IMR-90 (cell line): ENCODE data around the gene ZDHHC14. TPM values are rescaled to one million over a fixed set of nuclear protein-coding genes. Genes with fewer than 3 reads are reported as not detected.

Experiments used
- ATAC-seq: fragments of 200-7000 bp; cut with Tn5 transposase; 2 replicates; pipeline ENCODE4 v1.9.1; 2020; ENCODE audit warnings: low read depth, mild to moderate bottlenecking, moderate library complexity
- BruUV-seq: library from RNA; stranded (reverse); fragments of 400-500 nt; replicated peaks from 2 replicates; lab custom pipeline; 2021; lab: Mats Ljungman, UMichigan
- CTCF ChIA-PET: fragments of 300-600 bp; formaldehyde crosslinking; extraction: SDS; loops from one replicate; lab custom pipeline; 2021; ENCODE audit warnings: antibody characterized with exemption; lab: Yijun Ruan, JAX
- POLR2A ChIA-PET: fragments of 300-600 bp; sonication (Branson Sonifier 250); formaldehyde crosslinking; loops from one replicate; lab custom pipeline; 2022; ENCODE audit warnings: antibody characterized with exemption; ENCODE audit not compliant: unreplicated experiment; lab: Charles Lee
- DNase-seq: peaks from one replicate; pipeline ENCODE4 v3.0.0; 2013
- H2AFZ ChIP-seq: replicated peaks from 2 replicates; pipeline ENCODE3; 2013; ENCODE audit warnings: low read length, mild to moderate bottlenecking; ENCODE audit not compliant: poor library complexity
- H2AK5ac ChIP-seq: 2 replicates; pipeline ENCODE4 v1.6.1; 2013; ENCODE audit warnings: low read depth, low read length, inconsistent platforms
- H2AK9ac ChIP-seq: replicated peaks from 2 replicates; pipeline ENCODE3; 2013; ENCODE audit warnings: mild to moderate bottlenecking, low read depth, low read length, moderate library complexity; ENCODE audit not compliant: poor library complexity
- H2BK120ac ChIP-seq: 2 replicates; pipeline ENCODE4 v1.6.1; 2013; ENCODE audit warnings: low read depth, low read length, inconsistent platforms
- H2BK15ac ChIP-seq: 3 replicates; pipeline ENCODE4 v1.6.1; 2013; ENCODE audit warnings: low read depth, low read length, inconsistent platforms
- H2BK20ac ChIP-seq: 2 replicates; pipeline ENCODE4 v1.6.1; 2013; ENCODE audit warnings: low read depth, mild to moderate bottlenecking, inconsistent platforms, low read length, moderate library complexity
- H2BK5ac ChIP-seq: 2 replicates; pipeline ENCODE4 v1.6.1; 2013; ENCODE audit warnings: mild to moderate bottlenecking, low read depth, low read length, inconsistent platforms; ENCODE audit not compliant: poor library complexity, severe bottlenecking
- H3K14ac ChIP-seq: replicated peaks from 2 replicates; pipeline ENCODE4 v1.6.1; 2013; ENCODE audit warnings: low read depth, low read length, inconsistent platforms
- H3K18ac ChIP-seq: 2 replicates; pipeline ENCODE4 v1.6.1; 2013; ENCODE audit warnings: low read depth, low read length, control low read depth
- H3K23ac ChIP-seq: 2 replicates; pipeline ENCODE4 v1.6.1; 2013; ENCODE audit warnings: low read depth, low read length, inconsistent platforms
- H3K27ac ChIP-seq: 2 replicates; pipeline ENCODE4 v1.5.1; 2013; ENCODE audit warnings: mild to moderate bottlenecking, control low read depth, low read length; ENCODE audit not compliant: insufficient read depth
- H3K27me3 ChIP-seq: 2 replicates; pipeline ENCODE4 v1.6.1; 2013; ENCODE audit warnings: low read length; ENCODE audit not compliant: control insufficient read depth, insufficient read depth
- H3K36me3 ChIP-seq: 2 replicates; pipeline ENCODE4 v1.6.1; 2013; ENCODE audit warnings: low read length, mixed read lengths; ENCODE audit not compliant: control insufficient read depth, insufficient read depth
- H3K4ac ChIP-seq: 2 replicates; pipeline ENCODE4 v1.6.1; 2013; ENCODE audit warnings: low read depth, low read length, inconsistent platforms
- H3K4me1 ChIP-seq: 2 replicates; pipeline ENCODE4 v1.6.1; 2013; ENCODE audit warnings: low read length, mixed read lengths; ENCODE audit not compliant: control insufficient read depth, insufficient read depth
- H3K4me2 ChIP-seq: 2 replicates; pipeline ENCODE4 v1.6.1; 2013; ENCODE audit warnings: low read depth, mild to moderate bottlenecking, control low read depth, low read length, moderate library complexity
- H3K4me3 ChIP-seq: 2 replicates; pipeline ENCODE4 v1.5.1; 2013; ENCODE audit warnings: low read depth, mild to moderate bottlenecking, control low read depth, low read length, moderate library complexity; ENCODE audit not compliant: insufficient read depth
- H3K56ac ChIP-seq: 2 replicates; pipeline ENCODE4 v1.6.1; 2013; ENCODE audit warnings: low read length, inconsistent platforms; ENCODE audit not compliant: insufficient read depth; ENCODE audit errors: extremely low read depth
- H3K79me1 ChIP-seq, 2 experiments: 2 replicates each; pipeline ENCODE4 v1.6.1; 2013; ENCODE audit warnings: low read length in 2 of 2, inconsistent platforms in 1 of 2, low read depth in 1 of 2
- H3K9ac ChIP-seq: 2 replicates; pipeline ENCODE4 v1.6.1; 2013; ENCODE audit warnings: low read depth, low read length, control low read depth
- H3K9me1 ChIP-seq: 2 replicates; pipeline ENCODE4 v1.6.1; 2013; ENCODE audit warnings: low read length, inconsistent platforms; ENCODE audit not compliant: insufficient read depth
- H3K9me3 ChIP-seq: 2 replicates; pipeline ENCODE4 v1.6.1; 2013; ENCODE audit warnings: low read length; ENCODE audit not compliant: control insufficient read depth, insufficient read depth
- H4K20me1 ChIP-seq: 2 replicates; pipeline ENCODE4 v1.6.1; 2013; ENCODE audit warnings: low read length, inconsistent platforms; ENCODE audit not compliant: insufficient read depth
- H4K5ac ChIP-seq: 2 replicates; pipeline ENCODE4 v1.6.1; 2013; ENCODE audit warnings: mild to moderate bottlenecking, low read depth, low read length, control low read depth
- H4K8ac ChIP-seq, 2 experiments: 2 replicates each; pipeline ENCODE4 v1.6.1; 2013; ENCODE audit warnings: low read depth in 2 of 2, low read length in 2 of 2, control low read depth in 1 of 2, inconsistent platforms in 1 of 2
- H4K91ac ChIP-seq: 2 replicates; pipeline ENCODE4 v1.6.1; 2013; ENCODE audit warnings: low read depth, low read length, inconsistent platforms; ENCODE audit not compliant: insufficient read depth
- BHLHE40 ChIP-seq: fragments of 150-350 bp; IDR thresholded peaks from 2 replicates; pipeline ENCODE4 v1.6.1; 2016; ENCODE audit warnings: mild to moderate bottlenecking, low read depth, low read length
- CHD1 ChIP-seq: IDR thresholded peaks from 2 replicates; pipeline ENCODE4 v1.6.1; 2012; ENCODE audit warnings: low read depth, low read length, improper control_type of control experiment
- CTCF ChIP-seq: conservative IDR thresholded peaks from 2 replicates; pipeline ENCODE4 v1.5.1; 2012; ENCODE audit warnings: mild to moderate bottlenecking, low read depth, low read length, improper control_type of control experiment
- FOS ChIP-seq: fragments of 150-350 bp; IDR thresholded peaks from 2 replicates; pipeline ENCODE4 v1.6.1; 2016; ENCODE audit warnings: low read depth, low read length
- MAFK ChIP-seq: IDR thresholded peaks from 2 replicates; pipeline ENCODE4 v1.6.1; 2012; ENCODE audit warnings: low read depth, low read length, improper control_type of control experiment
- MAZ ChIP-seq: IDR thresholded peaks from 2 replicates; pipeline ENCODE4 v1.6.1; 2012; ENCODE audit warnings: low read depth, mild to moderate bottlenecking, low read length, improper control_type of control experiment, moderate library complexity, borderline replicate concordance
- MXI1 ChIP-seq: IDR thresholded peaks from 2 replicates; pipeline ENCODE4 v1.6.1; 2012; ENCODE audit warnings: low read depth, mild to moderate bottlenecking, low read length, moderate library complexity, borderline replicate concordance
- NFE2L2 ChIP-seq: fragments of 150-350 bp; IDR thresholded peaks from 2 replicates; pipeline ENCODE4 v1.6.1; 2016; ENCODE audit warnings: low read depth, mild to moderate bottlenecking, low read length
- POLR2A ChIP-seq: IDR thresholded peaks from 2 replicates; pipeline ENCODE4 v1.6.1; 2012; ENCODE audit warnings: mild to moderate bottlenecking, low read depth, low read length
- RAD21 ChIP-seq: IDR thresholded peaks from 2 replicates; pipeline ENCODE4 v1.6.1; 2012; ENCODE audit warnings: low read length, improper control_type of control experiment
- RCOR1 ChIP-seq: IDR thresholded peaks from 2 replicates; pipeline ENCODE4 v1.6.1; 2012; ENCODE audit warnings: mild to moderate bottlenecking, low read length, improper control_type of control experiment; ENCODE audit not compliant: insufficient replicate concordance
- RFX5 ChIP-seq: IDR thresholded peaks from 2 replicates; pipeline ENCODE4 v1.8.0; 2012; ENCODE audit warnings: low read depth, mild to moderate bottlenecking, low read length, moderate library complexity
- SMC3 ChIP-seq: fragments of 150-350 bp; IDR thresholded peaks from 2 replicates; pipeline ENCODE4 v1.6.1; 2016; ENCODE audit warnings: low read depth, mild to moderate bottlenecking, antibody characterized with exemption, low read length, moderate library complexity
- USF2 ChIP-seq: fragments of 150-350 bp; IDR thresholded peaks from 2 replicates; pipeline ENCODE4 v1.6.1; 2017; ENCODE audit warnings: mild to moderate bottlenecking, antibody characterized with exemption, low read length, low read depth
- WGBS, 2 experiments: methylation state at CpG; one replicate each; pipeline versions ENCODE4 v1.1.5 to v1.1.7; 2013; ENCODE audit warnings: missing lambda C conversion rate in 2 of 2; ENCODE audit not compliant: insufficient read length in 1 of 2; ENCODE audit errors: extremely low coverage in 2 of 2; 5-methylcytosine and 5-hydroxymethylcytosine counted together
- dilution Hi-C: fragments of 300-500 bp; cut with HindIII; formaldehyde crosslinking; loops from one replicate; pipeline ENCODE4 v1.14.3; 2018; ENCODE audit warnings: low sequenced_read_pairs; ENCODE audit not compliant: unreplicated experiment
- in situ Hi-C: fragments of 300-500 bp; cut with MboI; formaldehyde crosslinking; loops from 3 replicates; pipeline ENCODE4 v1.14.3; 2019; ENCODE audit warnings: low sequenced_read_pairs, inconsistent platforms, mixed read lengths
- intact Hi-C: fragments of 100-400 bp; cut with micrococcal nuclease; formaldehyde crosslinking; loops from 2 replicates; pipeline ENCODE4 v1.10.0; 2022
- polyA plus RNA-seq, 3 experiments: library from polyadenylated mRNA; depleted of rRNA; stranded (reverse); fragments of >200 nt; gene quantifications; 2 replicates each; pipeline ENCODE4 v1.2.3, GENCODE V29; 2012; ENCODE audit warnings: low replicate concordance in 1 of 3
- total RNA-seq: library from RNA; depleted of rRNA; stranded (reverse); fragments of >200 nt; gene quantifications from 2 replicates; pipeline ENCODE4 v1.2.3, GENCODE V29; 2012
- TF ChIP-seq, protein P1 (sequence below): fragments of 150-350 bp; IDR thresholded peaks from 2 replicates; pipeline ENCODE4 v1.6.1; 2016; ENCODE audit warnings: low read depth, mild to moderate bottlenecking, low read length, moderate library complexity, borderline replicate concordance

The ZDHHC14 gene
- total and polyA plus RNA-seq, 2 of the 4 experiments (the other 2 are of a cell fraction) = 0.90 to 2.0 TPM

DNA sequence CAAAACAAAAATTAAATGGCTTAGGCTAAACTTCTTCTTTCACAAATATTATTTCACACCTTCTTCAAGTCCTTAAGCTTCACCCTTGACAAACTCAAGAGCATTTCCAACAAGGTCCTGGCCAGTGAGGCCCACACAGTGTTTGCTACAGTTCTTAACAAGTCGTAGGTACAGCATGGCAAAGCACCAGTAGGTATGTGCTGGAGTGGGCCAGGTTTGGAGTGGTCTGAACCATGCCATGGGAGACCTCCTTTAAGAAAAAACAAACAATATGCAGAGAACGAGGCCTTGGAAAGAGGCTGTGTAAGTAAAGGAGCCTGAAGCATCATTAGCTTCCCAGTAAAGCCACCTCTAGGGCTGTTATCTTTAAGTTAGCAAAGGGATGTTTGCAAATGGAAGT, 287.7 kb downstream of the ZDHHC14 start:
- ChIA-PET CTCF (interaction anchor here (0.5 to 1.4 kb wide), 4 partner anchors 20 to 483 kb away, joined by 3 to 6 read pairs (median 4); no protein-coding TSS in a partner anchor), POLR2A (no interaction called here)
- no TSS peak for BruUV-seq
- Histone ChIP-seq H4K91ac (no peak overlapping the region), H2BK15ac (no peak overlapping the region; the same call in 2 of the 3 replicates), H3K27me3 (no peaks in the 10 kb centered on the region), H3K9ac (no peak overlapping the region), H4K5ac (no peak overlapping the region; the same call in 1 of the 2 replicates), H3K9me1 (no peaks in the 10 kb centered on the region; the same call in 1 of the 2 replicates), H3K56ac (no peak overlapping the region), H3K9me3 (no peaks in the 10 kb centered on the region), H2AK9ac (no peak overlapping the region), H3K4me3 (no peak overlapping the region), H3K36me3 (no peaks in the 10 kb centered on the region), H3K79me1 (no peaks in the 10 kb centered on the region), H3K27ac (no peak overlapping the region), H3K18ac (no peak overlapping the region), H2AFZ (no peak overlapping the region), H3K4me1 (peaks cover 10% of the 10 kb centered on the region; the same call in 1 of the 2 replicates), H3K4me2 (no peak overlapping the region), H3K23ac (no peak overlapping the region), H2BK120ac (no peak overlapping the region), H2AK5ac (no peak overlapping the region), H2BK5ac (no peak overlapping the region), H3K4ac (no peak overlapping the region), H3K14ac (no peak overlapping the region), H2BK20ac (no peak overlapping the region), H4K20me1 (no peaks in the 10 kb centered on the region), H4K8ac (no peak overlapping the region; a peak in 1 of 4 replicates)
- no CpG with 5 or more reads among the region's 2 CpGs for WGBS, 2 experiments
- DNase-seq (no peak), ATAC-seq (no peak)
- in situ Hi-C loops (loop anchor here (5.0 kb wide), 1 partner anchor 356 kb away; no protein-coding TSS in a partner anchor), dilution Hi-C loops (no loop called here), intact Hi-C loops (loop anchor here (10.0 kb wide), 1 partner anchor 86 kb away; no protein-coding TSS in a partner anchor)
- TF ChIP-seq SMC3 (no peak), RCOR1 (no peak), FOS (no peak), CTCF (no peak), CHD1 (no peak), RFX5 (no peak), POLR2A (no peak), RAD21 (no peak), BHLHE40 (no peak), MXI1 (no peak), USF2 (no peak), MAZ (no peak), MAFK (no peak), NFE2L2 (no peak)
- TF ChIP-seq, protein P1, sequence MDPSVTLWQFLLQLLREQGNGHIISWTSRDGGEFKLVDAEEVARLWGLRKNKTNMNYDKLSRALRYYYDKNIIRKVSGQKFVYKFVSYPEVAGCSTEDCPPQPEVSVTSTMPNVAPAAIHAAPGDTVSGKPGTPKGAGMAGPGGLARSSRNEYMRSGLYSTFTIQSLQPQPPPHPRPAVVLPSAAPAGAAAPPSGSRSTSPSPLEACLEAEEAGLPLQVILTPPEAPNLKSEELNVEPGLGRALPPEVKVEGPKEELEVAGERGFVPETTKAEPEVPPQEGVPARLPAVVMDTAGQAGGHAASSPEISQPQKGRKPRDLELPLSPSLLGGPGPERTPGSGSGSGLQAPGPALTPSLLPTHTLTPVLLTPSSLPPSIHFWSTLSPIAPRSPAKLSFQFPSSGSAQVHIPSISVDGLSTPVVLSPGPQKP = no peak
